Natural killer cell (primary cell): Measurements from ENCODE around the gene NRG3. TPM values are rescaled to one million over a fixed set of nuclear protein-coding genes. Genes with fewer than 3 reads are reported as not detected.

ENCODE experiments used
- ATAC-seq, 3 donors: fragments of 150-1000 bp in 2 of 3; fragments of 200-7000 bp in 1 of 3; cut with Tn5 transposase; 1 replicate in 1 of 3; 2 replicates in 2 of 3; pipeline ENCODE4 v1.10.0; 2021; ENCODE audit warnings: mild to moderate bottlenecking in 2 of 3, moderate library complexity in 2 of 3
- DNase-seq, 2 donors: peaks; one replicate each; pipeline versions ENCODE4 v3.0.0 to v3.0.0-alpha.2; 2013 to 2021; ENCODE audit warnings: mixed read lengths in 1 of 2
- H3K27ac ChIP-seq: one replicate; pipeline ENCODE4 v1.5.1; 2013; ENCODE audit warnings: mild to moderate bottlenecking, low read length
- H3K27me3 ChIP-seq: one replicate; pipeline ENCODE4 v1.6.1; 2013; ENCODE audit warnings: low read length; ENCODE audit not compliant: control insufficient read depth, insufficient read depth
- H3K36me3 ChIP-seq: one replicate; pipeline ENCODE4 v1.6.1; 2013; ENCODE audit warnings: low read length; ENCODE audit not compliant: control insufficient read depth, insufficient read depth
- H3K4me1 ChIP-seq: one replicate; pipeline ENCODE4 v1.6.1; 2013; ENCODE audit warnings: low read length; ENCODE audit not compliant: control insufficient read depth, insufficient read depth
- H3K4me3 ChIP-seq: one replicate; pipeline ENCODE4 v1.5.1; 2013; ENCODE audit warnings: low read length
- H3K9me3 ChIP-seq: one replicate; pipeline ENCODE4 v1.6.1; 2013; ENCODE audit warnings: low read length; ENCODE audit not compliant: control insufficient read depth, insufficient read depth
- H3K27ac Mint-ChIP-seq, 2 donors: one replicate each; pipeline ENCODE4 v1.8.0; 2022; ENCODE audit warnings: mild to moderate bottlenecking in 2 of 2, mixed read lengths in 2 of 2, moderate library complexity in 1 of 2
- H3K27me3 Mint-ChIP-seq, 2 donors: one replicate each; pipeline ENCODE4 v1.8.0; 2022; ENCODE audit warnings: low read depth in 2 of 2, mixed read lengths in 2 of 2
- H3K36me3 Mint-ChIP-seq: one replicate; pipeline ENCODE4 v1.8.0; 2022; ENCODE audit warnings: mixed read lengths
- H3K4me1 Mint-ChIP-seq, 2 donors: one replicate each; pipeline ENCODE4 v1.8.0; 2022; ENCODE audit warnings: mixed read lengths in 2 of 2
- H3K4me3 Mint-ChIP-seq: one replicate; pipeline ENCODE4 v1.8.0; 2022; ENCODE audit warnings: mild to moderate bottlenecking, moderate library complexity, mixed read lengths
- H3K9me3 Mint-ChIP-seq, 2 donors: one replicate each; pipeline ENCODE4 v1.8.0; 2022; ENCODE audit warnings: mixed read lengths in 2 of 2
- WGBS: methylation state at CpG from one replicate; pipeline ENCODE4 v1.1.7; 2013; ENCODE audit warnings: missing lambda C conversion rate; ENCODE audit not compliant: insufficient coverage; 5-methylcytosine and 5-hydroxymethylcytosine counted together
- intact Hi-C: fragments of 100-400 bp; cut with micrococcal nuclease; formaldehyde crosslinking; loops from one replicate; pipeline ENCODE4 v1.14.2; 2022
- total RNA-seq, 4 donors: library from RNA; stranded (reverse); fragments of 120-200 nt in 1 of 4; gene quantifications; one replicate each; pipeline versions ENCODE4 v1.2.3 to v1.2.4, GENCODE V29; 2013 to 2022
- TF ChIP-seq, protein P1 (sequence below): fragments of 200-600 bp; IDR thresholded peaks from one replicate; pipeline ENCODE4 v1.8.0; 2022; ENCODE audit warnings: antibody characterized with exemption

NRG3 gene
- total RNA-seq, 3 donors from 2014 or later (not counting 1 experiment from before 2014, with no cell fraction given), result not detected

DNA sequence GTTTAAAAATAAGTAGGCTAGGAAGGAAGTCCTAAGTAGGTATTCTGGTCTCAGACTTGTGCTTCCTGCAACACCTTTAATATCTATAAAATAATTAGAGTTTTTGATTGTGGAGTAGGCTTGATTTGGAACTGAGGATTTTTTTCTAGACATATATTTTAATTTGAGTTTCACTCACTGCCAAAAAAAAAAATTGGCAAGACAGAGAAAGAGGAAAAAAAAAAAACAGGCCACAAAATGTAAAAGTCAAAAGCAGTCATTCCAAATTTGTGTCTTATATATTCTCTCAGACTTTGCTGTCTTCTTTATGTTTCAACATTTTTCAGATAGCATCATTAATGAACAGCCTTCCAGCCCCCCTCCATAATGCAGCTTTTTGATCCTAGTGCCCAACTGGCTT, 346.1 kb downstream of the NRG3 start:
- H3K4me3 Mint-ChIP-seq, result no peak overlapping the region
- ATAC-seq (no peak), DNase-seq (no peak)
- no peaks in the 10 kb centered on the region for H3K4me1 Mint-ChIP-seq
- intact Hi-C loops, result no loop called here
- H3K27ac Mint-ChIP-seq, result no peak overlapping the region
- Histone ChIP-seq H3K27ac (no peak overlapping the region), H3K4me3 (no peak overlapping the region), H3K9me3 (no peaks in the 10 kb centered on the region), H3K27me3 (no peaks in the 10 kb centered on the region), H3K4me1 (no peaks in the 10 kb centered on the region), H3K36me3 (no peaks in the 10 kb centered on the region)
- no peaks in the 10 kb centered on the region for H3K27me3 Mint-ChIP-seq
- no peaks in the 10 kb centered on the region for H3K36me3 Mint-ChIP-seq
- peaks cover 8 to 9% of the 10 kb centered on the region in 2 donors for H3K9me3 Mint-ChIP-seq
- TF ChIP-seq, protein P1, sequence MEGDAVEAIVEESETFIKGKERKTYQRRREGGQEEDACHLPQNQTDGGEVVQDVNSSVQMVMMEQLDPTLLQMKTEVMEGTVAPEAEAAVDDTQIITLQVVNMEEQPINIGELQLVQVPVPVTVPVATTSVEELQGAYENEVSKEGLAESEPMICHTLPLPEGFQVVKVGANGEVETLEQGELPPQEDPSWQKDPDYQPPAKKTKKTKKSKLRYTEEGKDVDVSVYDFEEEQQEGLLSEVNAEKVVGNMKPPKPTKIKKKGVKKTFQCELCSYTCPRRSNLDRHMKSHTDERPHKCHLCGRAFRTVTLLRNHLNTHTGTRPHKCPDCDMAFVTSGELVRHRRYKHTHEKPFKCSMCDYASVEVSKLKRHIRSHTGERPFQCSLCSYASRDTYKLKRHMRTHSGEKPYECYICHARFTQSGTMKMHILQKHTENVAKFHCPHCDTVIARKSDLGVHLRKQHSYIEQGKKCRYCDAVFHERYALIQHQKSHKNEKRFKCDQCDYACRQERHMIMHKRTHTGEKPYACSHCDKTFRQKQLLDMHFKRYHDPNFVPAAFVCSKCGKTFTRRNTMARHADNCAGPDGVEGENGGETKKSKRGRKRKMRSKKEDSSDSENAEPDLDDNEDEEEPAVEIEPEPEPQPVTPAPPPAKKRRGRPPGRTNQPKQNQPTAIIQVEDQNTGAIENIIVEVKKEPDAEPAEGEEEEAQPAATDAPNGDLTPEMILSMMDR, result no peak

DNA sequence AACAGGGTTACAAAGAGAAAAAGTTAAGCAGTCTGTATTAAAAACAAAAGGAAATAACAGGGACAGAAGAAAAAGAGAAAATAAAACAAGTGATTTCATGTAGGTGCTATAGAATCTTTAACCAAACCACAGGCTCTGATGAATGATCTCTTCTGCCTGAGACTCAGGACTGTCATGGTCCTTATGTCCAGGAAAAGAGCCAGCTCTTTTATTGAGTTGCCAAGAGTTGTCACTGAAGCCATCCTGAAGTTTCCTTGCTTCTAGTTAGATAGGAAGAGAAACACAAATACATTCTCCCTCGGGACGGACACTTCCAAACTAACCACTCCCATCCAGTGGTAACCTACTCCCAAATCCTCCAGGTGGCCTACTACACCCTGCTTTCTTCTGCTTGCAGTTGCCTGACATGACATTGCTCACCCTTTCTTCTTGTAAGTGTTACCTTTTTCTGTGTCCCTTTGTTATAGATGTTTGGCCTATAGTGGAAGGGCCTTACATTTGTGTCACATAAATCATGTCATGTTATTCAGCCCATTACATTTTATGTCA, 346.7 kb downstream of the NRG3 start:
- no peak for DNase-seq
- WGBS, result 60% methylated on average over 2 of the region's 2 CpGs
- Histone ChIP-seq H3K27me3 (no peaks in the 10 kb centered on the region), H3K36me3 (no peaks in the 10 kb centered on the region), H3K4me1 (no peaks in the 10 kb centered on the region), H3K4me3 (no peak overlapping the region), H3K27ac (no peak overlapping the region), H3K9me3 (no peaks in the 10 kb centered on the region)
- TF ChIP-seq, protein P1, result no peak
- no peaks in the 10 kb centered on the region for H3K4me1 Mint-ChIP-seq
- H3K36me3 Mint-ChIP-seq, result no peaks in the 10 kb centered on the region
- intact Hi-C loops, result no loop called here
- H3K9me3 Mint-ChIP-seq, result peaks cover 8 to 9% of the 10 kb centered on the region in 2 donors
- H3K27me3 Mint-ChIP-seq, result no peaks in the 10 kb centered on the region
- H3K27ac Mint-ChIP-seq, result no peak overlapping the region
- no peak for ATAC-seq
- H3K4me3 Mint-ChIP-seq, result no peak overlapping the region

GRCh38 chr10:82228701-82229100, 353.7 kb downstream of the NRG3 start:
- H3K36me3 Mint-ChIP-seq, result peaks cover 8% of the 10 kb centered on the region
- peaks cover 14 to 16% of the 10 kb centered on the region in 2 donors for H3K9me3 Mint-ChIP-seq
- DNase-seq, result no peak
- no peak for ATAC-seq
- no peak overlapping the region for H3K27ac ChIP-seq
- 76% methylated on average over 4 of the region's 4 CpGs for WGBS
- H3K27ac Mint-ChIP-seq, result no peak overlapping the region
- no peak overlapping the region for H3K4me3 ChIP-seq
- intact Hi-C loops, result no loop called here
- no peaks in the 10 kb centered on the region for H3K4me1 Mint-ChIP-seq
- no peaks in the 10 kb centered on the region for H3K36me3 ChIP-seq
- TF ChIP-seq, protein P1, result no peak
- no peaks in the 10 kb centered on the region for H3K27me3 ChIP-seq
- no peak overlapping the region for H3K4me3 Mint-ChIP-seq
- no peaks in the 10 kb centered on the region for H3K9me3 ChIP-seq
- H3K27me3 Mint-ChIP-seq, result no peaks in the 10 kb centered on the region
- H3K4me1 ChIP-seq, result no peaks in the 10 kb centered on the region

DNA sequence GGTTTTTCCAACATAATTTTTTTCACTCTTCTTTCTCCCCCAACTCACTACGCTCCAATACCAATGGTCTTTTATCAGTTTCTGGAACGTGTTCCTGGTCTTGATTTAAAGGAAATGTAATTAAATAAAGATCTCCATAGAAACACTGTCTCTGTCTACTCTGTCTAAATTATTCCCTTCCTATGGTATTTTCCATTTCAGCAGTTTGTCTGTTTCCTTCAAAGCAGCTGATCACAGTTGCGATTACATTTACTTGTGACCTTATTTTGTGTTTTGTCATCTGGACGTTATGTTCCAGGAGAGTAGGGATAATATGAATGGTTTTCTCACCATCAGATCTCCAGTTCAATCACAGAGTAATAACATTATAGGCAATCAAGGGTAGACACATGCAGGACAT, 359.2 kb downstream of the NRG3 start:
- no peaks in the 10 kb centered on the region for H3K27me3 Mint-ChIP-seq
- no peak for ATAC-seq
- peaks cover 18 to 19% of the 10 kb centered on the region in 2 donors for H3K9me3 Mint-ChIP-seq
- H3K36me3 Mint-ChIP-seq, result peaks cover 4% of the 10 kb centered on the region
- TF ChIP-seq, protein P1, result no peak
- Histone ChIP-seq H3K4me3 (no peak overlapping the region), H3K36me3 (no peaks in the 10 kb centered on the region), H3K27ac (no peak overlapping the region), H3K27me3 (no peaks in the 10 kb centered on the region), H3K4me1 (no peaks in the 10 kb centered on the region), H3K9me3 (peaks cover 3% of the 10 kb centered on the region)
- H3K4me1 Mint-ChIP-seq, result no peaks in the 10 kb centered on the region
- DNase-seq, result no peak
- no peak overlapping the region for H3K27ac Mint-ChIP-seq
- WGBS, result no CpG with 5 or more reads among the region's 4 CpGs
- intact Hi-C loops, result no loop called here
- no peak overlapping the region for H3K4me3 Mint-ChIP-seq
